Mucosa of rectum (tissue), 2 donors: Measurements from ENCODE around the gene SIRPD.

ENCODE experiments used
- H3K27ac ChIP-seq, 2 donors: one replicate each; pipeline ENCODE4 v1.7.0; 2013; ENCODE audit warnings: inconsistent platforms in 2 of 2, low read depth in 2 of 2, low read length in 2 of 2
- H3K27me3 ChIP-seq, 2 donors: one replicate each; pipeline ENCODE4 v1.7.0; 2013; ENCODE audit warnings: low read length in 2 of 2; ENCODE audit not compliant: control insufficient read depth in 2 of 2, insufficient read depth in 2 of 2
- H3K36me3 ChIP-seq, 2 donors: one replicate each; pipeline ENCODE4 v1.7.0; 2013; ENCODE audit warnings: low read length in 2 of 2; ENCODE audit not compliant: control insufficient read depth in 2 of 2, insufficient read depth in 2 of 2
- H3K4me1 ChIP-seq, 2 donors: one replicate each; pipeline ENCODE4 v1.7.0; 2013; ENCODE audit warnings: low read length in 2 of 2, mild to moderate bottlenecking in 1 of 2; ENCODE audit not compliant: control insufficient read depth in 2 of 2, insufficient read depth in 2 of 2
- H3K4me3 ChIP-seq, 2 donors: one replicate each; pipeline ENCODE4 v1.7.0; 2013; ENCODE audit warnings: low read length in 2 of 2
- H3K9ac ChIP-seq, 2 donors: one replicate each; pipeline ENCODE4 v1.7.0; 2013; ENCODE audit warnings: low read length in 2 of 2, low read depth in 1 of 2, mild to moderate bottlenecking in 1 of 2
- H3K9me3 ChIP-seq, 2 donors: one replicate each; pipeline ENCODE4 v1.7.0; 2013; ENCODE audit warnings: low read length in 2 of 2; ENCODE audit not compliant: control insufficient read depth in 2 of 2
- donor health status: healthy.
- donor health status: Normal muscosa, but diverticular disease.

Gene SIRPD

GRCh38 chr20:1526310-1526709 lies 31.2 kb downstream of the SIRPD start:
- no peaks in the 10 kb centered on the region for H3K9me3 ChIP-seq
- no peak overlapping the region for H3K27ac ChIP-seq
- H3K4me1 ChIP-seq: no peaks in the 10 kb centered on the region
- H3K9ac ChIP-seq: no peak overlapping the region
- no peaks in the 10 kb centered on the region for H3K27me3 ChIP-seq
- no peaks in the 10 kb centered on the region for H3K36me3 ChIP-seq
- H3K4me3 ChIP-seq: no peak overlapping the region

GRCh38 chr20:1524004-1524403 lies 33.5 kb downstream of the SIRPD start:
- no peaks in the 10 kb centered on the region for H3K36me3 ChIP-seq
- H3K9ac ChIP-seq: no peak overlapping the region
- H3K9me3 ChIP-seq: no peaks in the 10 kb centered on the region
- no peaks in the 10 kb centered on the region for H3K4me1 ChIP-seq
- no peaks in the 10 kb centered on the region for H3K27me3 ChIP-seq
- H3K27ac ChIP-seq: no peak overlapping the region
- no peak overlapping the region for H3K4me3 ChIP-seq

- Histone ChIP-seq H3K27me3 (no peaks in the 10 kb centered on the region), H3K27ac (no peak overlapping the region), H3K4me1 (no peaks in the 10 kb centered on the region), H3K36me3 (no peaks in the 10 kb centered on the region), H3K4me3 (no peak overlapping the region), H3K9me3 (no peaks in the 10 kb centered on the region), H3K9ac (no peak overlapping the region)
Observed at GRCh38 chr20:1517010-1517409, 40.5 kb downstream of the SIRPD start.

GRCh38 chr20:1513801-1514200 lies 43.7 kb downstream of the SIRPD start:
- Histone ChIP-seq H3K9me3 (no peaks in the 10 kb centered on the region), H3K27ac (no peak overlapping the region), H3K9ac (no peak overlapping the region), H3K36me3 (no peaks in the 10 kb centered on the region), H3K4me3 (no peak overlapping the region), H3K27me3 (no peaks in the 10 kb centered on the region), H3K4me1 (no peaks in the 10 kb centered on the region)

GRCh38 chr20:1509237-1509636 lies 48.3 kb downstream of the SIRPD start:
- Histone ChIP-seq H3K4me1 (no peaks in the 10 kb centered on the region), H3K27me3 (no peaks in the 10 kb centered on the region), H3K36me3 (no peaks in the 10 kb centered on the region), H3K4me3 (no peak overlapping the region), H3K9ac (no peak overlapping the region), H3K27ac (no peak overlapping the region), H3K9me3 (no peaks in the 10 kb centered on the region)

- Histone ChIP-seq H3K27ac (no peak overlapping the region), H3K4me3 (no peak overlapping the region), H3K36me3 (no peaks in the 10 kb centered on the region), H3K27me3 (no peaks in the 10 kb centered on the region), H3K9ac (no peak overlapping the region), H3K4me1 (no peaks in the 10 kb centered on the region), H3K9me3 (no peaks in the 10 kb centered on the region)
Observed at GRCh38 chr20:1508574-1508973, 48.9 kb downstream of the SIRPD start.

- no peak overlapping the region for H3K9ac ChIP-seq
- no peaks in the 10 kb centered on the region for H3K9me3 ChIP-seq
- H3K27ac ChIP-seq: no peak overlapping the region
- no peak overlapping the region for H3K4me3 ChIP-seq
- H3K36me3 ChIP-seq: no peaks in the 10 kb centered on the region
- no peaks in the 10 kb centered on the region for H3K27me3 ChIP-seq
- H3K4me1 ChIP-seq: no peaks in the 10 kb centered on the region
Observed at GRCh38 chr20:1507276-1507675, 50.2 kb downstream of the SIRPD start.

GRCh38 chr20:1505871-1506270 lies 51.6 kb downstream of the SIRPD start:
- Histone ChIP-seq H3K9me3 (no peaks in the 10 kb centered on the region), H3K27me3 (no peaks in the 10 kb centered on the region), H3K36me3 (no peaks in the 10 kb centered on the region), H3K4me3 (no peak overlapping the region), H3K9ac (no peak overlapping the region), H3K27ac (no peak overlapping the region), H3K4me1 (no peaks in the 10 kb centered on the region)

- Histone ChIP-seq H3K9ac (no peak overlapping the region), H3K36me3 (no peaks in the 10 kb centered on the region), H3K4me1 (no peaks in the 10 kb centered on the region), H3K27me3 (no peaks in the 10 kb centered on the region), H3K4me3 (no peak overlapping the region), H3K9me3 (no peaks in the 10 kb centered on the region), H3K27ac (no peak overlapping the region)
Observed at GRCh38 chr20:1505361-1505760, 52.1 kb downstream of the SIRPD start.

GRCh38 chr20:1503564-1504227 lies 53.8 kb downstream of the SIRPD start:
- Histone ChIP-seq H3K27me3 (no peaks in the 10 kb centered on the region), H3K4me1 (no peaks in the 10 kb centered on the region), H3K9ac (no peak overlapping the region), H3K27ac (no peak overlapping the region), H3K36me3 (no peaks in the 10 kb centered on the region), H3K9me3 (no peaks in the 10 kb centered on the region), H3K4me3 (no peak overlapping the region)

- H3K4me3 ChIP-seq: no peak overlapping the region
- H3K9ac ChIP-seq: no peak overlapping the region
- H3K4me1 ChIP-seq: no peaks in the 10 kb centered on the region
- H3K27me3 ChIP-seq: no peaks in the 10 kb centered on the region
- H3K36me3 ChIP-seq: no peaks in the 10 kb centered on the region
- no peaks in the 10 kb centered on the region for H3K9me3 ChIP-seq
- no peak overlapping the region for H3K27ac ChIP-seq
Observed at GRCh38 chr20:1500496-1500895, 57.0 kb downstream of the SIRPD start.
